Memory B cell (primary cell): ENCODE data around the gene TMPRSS11F.

Experiments
- ATAC-seq: fragments of 150-1000 bp; cut with Tn5 transposase; 2 replicates; pipeline ENCODE4 v1.10.0; 2021; ENCODE audit warnings: low read depth, mild to moderate bottlenecking, moderate library complexity
- DNase-seq, 2 donors: peaks; one replicate each; pipeline ENCODE4 v3.0.0; 2022; ENCODE audit warnings: low spot score in 2 of 2
- H3K27ac Mint-ChIP-seq: one replicate; pipeline ENCODE4 v1.8.0; 2022; ENCODE audit warnings: mild to moderate bottlenecking, moderate library complexity, mixed read lengths
- H3K27me3 Mint-ChIP-seq: one replicate; pipeline ENCODE4 v1.8.0; 2022; ENCODE audit warnings: mixed read lengths
- H3K36me3 Mint-ChIP-seq: one replicate; pipeline ENCODE4 v1.8.0; 2022; ENCODE audit warnings: mild to moderate bottlenecking, mixed read lengths
- H3K4me1 Mint-ChIP-seq: one replicate; pipeline ENCODE4 v1.8.0; 2022; ENCODE audit warnings: mixed read lengths
- H3K4me3 Mint-ChIP-seq: one replicate; pipeline ENCODE4 v1.8.0; 2022; ENCODE audit warnings: mild to moderate bottlenecking, moderate library complexity, mixed read lengths
- H3K9me3 Mint-ChIP-seq: one replicate; pipeline ENCODE4 v1.8.0; 2022; ENCODE audit warnings: mixed read lengths

The TMPRSS11F gene

DNA sequence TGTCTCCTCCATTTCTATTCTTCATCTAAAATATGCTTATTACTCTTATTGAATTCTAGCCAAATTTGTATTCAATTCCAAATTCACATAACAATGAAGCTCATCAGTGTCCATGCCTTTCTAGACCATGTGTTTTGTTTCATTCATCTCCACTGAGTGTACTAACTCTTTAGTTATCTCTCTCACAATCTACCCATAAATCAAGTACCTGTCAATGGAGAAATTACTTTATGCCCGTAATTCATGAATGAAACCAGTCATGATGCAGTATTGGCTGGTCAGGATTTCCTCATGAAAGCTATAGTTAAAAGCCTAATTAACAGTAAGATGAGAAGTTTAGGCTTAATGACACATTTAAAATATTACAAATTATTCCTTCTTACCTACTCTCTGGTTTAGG, 12.2 kb upstream of the TMPRSS11F start:
- Mint-ChIP-seq H3K27me3 (no peaks in the 10 kb centered on the region), H3K27ac (no peak overlapping the region), H3K4me1 (no peaks in the 10 kb centered on the region), H3K36me3 (no peaks in the 10 kb centered on the region), H3K4me3 (no peak overlapping the region), H3K9me3 (peaks cover 3% of the 10 kb centered on the region)
- ATAC-seq (no peak), DNase-seq (no peak)

GRCh38 chr4:68132342-68132741, 2.7 kb upstream of the TMPRSS11F start:
- no peak overlapping the region for H3K4me3 Mint-ChIP-seq
- H3K27ac Mint-ChIP-seq: no peak overlapping the region
- ATAC-seq (no peak), DNase-seq (no peak)
- peaks cover 5% of the 10 kb centered on the region for H3K9me3 Mint-ChIP-seq
- H3K4me1 Mint-ChIP-seq: no peaks in the 10 kb centered on the region
- no peaks in the 10 kb centered on the region for H3K36me3 Mint-ChIP-seq
- no peaks in the 10 kb centered on the region for H3K27me3 Mint-ChIP-seq

GRCh38 chr4:68124262-68124661, 5.4 kb downstream of the TMPRSS11F start:
- DNase-seq (no peak), ATAC-seq (no peak)
- Mint-ChIP-seq H3K36me3 (no peaks in the 10 kb centered on the region), H3K27ac (no peak overlapping the region), H3K9me3 (no peaks in the 10 kb centered on the region), H3K4me1 (no peaks in the 10 kb centered on the region), H3K27me3 (peaks cover 1% of the 10 kb centered on the region), H3K4me3 (no peak overlapping the region)

DNA sequence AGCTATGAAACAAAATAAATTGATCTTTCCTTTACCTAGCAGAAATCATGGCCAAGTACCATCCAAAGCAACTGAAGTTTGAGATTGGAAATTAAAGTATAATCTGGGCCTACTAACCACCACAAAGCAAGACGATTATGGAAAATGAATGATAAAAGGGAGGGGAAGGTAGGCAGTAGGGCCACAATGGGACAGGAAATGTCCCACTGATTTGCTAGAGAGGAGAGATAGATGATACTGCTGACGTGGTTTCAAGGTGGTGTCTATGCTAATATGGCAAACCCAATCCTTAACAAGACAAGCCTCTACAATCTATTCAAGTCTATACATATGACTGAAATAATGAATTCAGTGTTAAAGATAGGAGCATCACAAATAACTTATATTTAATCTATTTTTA, 6.1 kb downstream of the TMPRSS11F start:
- H3K27me3 Mint-ChIP-seq: peaks cover 1% of the 10 kb centered on the region
- no peak overlapping the region for H3K27ac Mint-ChIP-seq
- H3K4me1 Mint-ChIP-seq: no peaks in the 10 kb centered on the region
- DNase-seq (no peak), ATAC-seq (no peak)
- H3K36me3 Mint-ChIP-seq: no peaks in the 10 kb centered on the region
- no peaks in the 10 kb centered on the region for H3K9me3 Mint-ChIP-seq
- no peak overlapping the region for H3K4me3 Mint-ChIP-seq

- Mint-ChIP-seq H3K4me3 (no peak overlapping the region), H3K9me3 (peaks cover 2% of the 10 kb centered on the region), H3K4me1 (no peaks in the 10 kb centered on the region), H3K27me3 (peaks cover 1% of the 10 kb centered on the region), H3K27ac (no peak overlapping the region), H3K36me3 (no peaks in the 10 kb centered on the region)
- no peak for ATAC-seq
- DNase-seq: no peak
Observed at GRCh38 chr4:68119921-68120320, 9.7 kb downstream of the TMPRSS11F start.

DNA sequence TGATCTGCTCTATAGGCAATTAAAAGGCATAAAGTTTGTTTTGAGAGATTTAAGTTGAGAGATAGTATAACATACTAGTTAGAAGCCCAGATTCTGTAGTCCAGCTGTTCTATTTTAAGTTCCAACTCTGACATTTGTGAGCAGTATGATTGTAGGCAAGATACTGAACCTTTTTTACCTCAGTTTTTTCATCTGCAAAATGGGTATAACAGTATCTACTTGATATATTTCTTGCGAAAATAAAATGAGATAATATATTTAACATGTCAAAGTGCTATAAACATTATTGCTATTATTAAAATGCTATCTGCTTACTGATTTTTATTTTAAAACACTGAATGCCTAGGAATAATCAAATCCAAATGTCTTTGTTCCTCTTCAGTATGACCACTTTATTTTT, 19.2 kb downstream of the TMPRSS11F start:
- Mint-ChIP-seq H3K4me3 (no peak overlapping the region), H3K4me1 (no peaks in the 10 kb centered on the region), H3K36me3 (no peaks in the 10 kb centered on the region), H3K9me3 (peaks cover 1% of the 10 kb centered on the region), H3K27me3 (peaks cover 9% of the 10 kb centered on the region), H3K27ac (no peak overlapping the region)
- DNase-seq: no peak
- ATAC-seq: no peak

DNA sequence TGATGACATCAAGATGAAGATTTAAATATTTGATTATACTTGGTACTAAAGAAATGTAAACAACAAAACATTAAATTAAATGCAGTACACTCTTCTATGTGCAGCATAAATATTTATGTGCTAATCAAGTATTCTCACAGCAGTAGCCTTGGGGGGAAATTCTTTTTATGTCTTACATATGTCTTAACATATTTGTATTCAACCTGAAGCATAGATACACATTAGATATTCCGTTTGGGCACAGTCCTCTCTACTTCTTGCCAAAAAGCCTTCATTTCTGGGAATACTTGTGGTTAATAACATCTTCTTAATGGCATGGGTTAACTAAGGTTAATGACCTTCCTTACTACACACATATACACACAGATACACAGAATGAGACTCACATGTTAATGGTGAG, 19.8 kb downstream of the TMPRSS11F start:
- Mint-ChIP-seq H3K36me3 (no peaks in the 10 kb centered on the region), H3K27ac (no peak overlapping the region), H3K9me3 (peaks cover 1% of the 10 kb centered on the region), H3K4me3 (no peak overlapping the region), H3K27me3 (peaks cover 9% of the 10 kb centered on the region), H3K4me1 (no peaks in the 10 kb centered on the region)
- no peak for ATAC-seq
- no peak for DNase-seq

GRCh38 chr4:68082758-68083157, 46.9 kb downstream of the TMPRSS11F start:
- ATAC-seq (no peak), DNase-seq (no peak)
- Mint-ChIP-seq H3K36me3 (no peaks in the 10 kb centered on the region), H3K4me1 (no peaks in the 10 kb centered on the region), H3K27me3 (peaks cover 3% of the 10 kb centered on the region), H3K4me3 (no peak overlapping the region), H3K27ac (no peak overlapping the region), H3K9me3 (peaks cover 5% of the 10 kb centered on the region)

DNA sequence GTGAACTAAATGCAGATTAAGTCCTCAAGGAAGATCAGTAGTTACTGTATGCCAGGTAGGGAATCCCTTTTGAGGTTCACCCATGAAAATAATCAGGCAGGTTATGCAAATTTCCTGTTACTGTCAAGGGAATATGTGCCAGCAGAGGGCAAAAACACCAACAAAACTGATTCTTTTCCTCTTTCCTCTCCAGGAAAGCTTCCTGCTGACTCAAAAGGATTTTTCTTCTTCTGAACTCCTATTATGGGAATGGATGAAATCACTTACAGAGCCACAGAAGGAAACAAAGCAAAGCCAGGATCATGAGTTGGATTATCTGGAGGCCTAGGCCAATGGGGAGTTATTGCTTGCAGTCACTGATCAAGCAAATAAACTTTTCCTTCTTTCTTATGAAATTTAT, 49.7 kb downstream of the TMPRSS11F start:
- Mint-ChIP-seq H3K4me3 (no peak overlapping the region), H3K9me3 (no peaks in the 10 kb centered on the region), H3K27ac (no peak overlapping the region), H3K36me3 (no peaks in the 10 kb centered on the region), H3K27me3 (peaks cover 3% of the 10 kb centered on the region), H3K4me1 (no peaks in the 10 kb centered on the region)
- DNase-seq (no peak), ATAC-seq (no peak)

DNA sequence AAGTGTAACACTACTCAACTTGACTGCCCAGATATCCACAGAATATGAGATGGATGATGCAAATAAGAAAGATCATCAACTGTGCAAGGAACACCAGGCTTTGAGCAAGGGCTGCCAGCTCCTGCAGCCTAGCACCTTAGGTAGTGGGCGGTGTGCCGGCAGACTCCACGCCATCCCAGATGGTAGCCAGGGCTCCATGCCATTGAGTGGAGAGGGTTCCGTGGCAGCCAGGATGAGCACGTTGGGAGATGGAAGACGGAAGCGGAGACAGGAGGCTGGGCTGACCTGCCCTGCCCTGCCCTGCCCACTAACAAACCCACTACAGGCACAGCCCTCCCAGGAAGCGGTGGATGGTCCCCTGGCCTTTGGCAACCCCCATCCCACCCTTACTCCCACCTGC, 51.9 kb downstream of the TMPRSS11F start:
- no peaks in the 10 kb centered on the region for H3K4me1 Mint-ChIP-seq
- peaks cover 3% of the 10 kb centered on the region for H3K27me3 Mint-ChIP-seq
- no peak overlapping the region for H3K27ac Mint-ChIP-seq
- no peak for DNase-seq
- H3K9me3 Mint-ChIP-seq: no peaks in the 10 kb centered on the region
- H3K36me3 Mint-ChIP-seq: no peaks in the 10 kb centered on the region
- no peak for ATAC-seq
- H3K4me3 Mint-ChIP-seq: no peak overlapping the region

- no peak overlapping the region for H3K4me3 Mint-ChIP-seq
- H3K27me3 Mint-ChIP-seq: peaks cover under 1% of the 10 kb centered on the region
- H3K4me1 Mint-ChIP-seq: no peaks in the 10 kb centered on the region
- no peaks in the 10 kb centered on the region for H3K36me3 Mint-ChIP-seq
- no peak for ATAC-seq
- H3K9me3 Mint-ChIP-seq: no peaks in the 10 kb centered on the region
- H3K27ac Mint-ChIP-seq: no peak overlapping the region
- DNase-seq: no peak
Observed at GRCh38 chr4:68077301-68077700, 52.4 kb downstream of the TMPRSS11F start.

- no peaks in the 10 kb centered on the region for H3K4me1 Mint-ChIP-seq
- no peaks in the 10 kb centered on the region for H3K27me3 Mint-ChIP-seq
- H3K27ac Mint-ChIP-seq: no peak overlapping the region
- ATAC-seq: no peak
- no peaks in the 10 kb centered on the region for H3K36me3 Mint-ChIP-seq
- no peaks in the 10 kb centered on the region for H3K9me3 Mint-ChIP-seq
- no peak for DNase-seq
- no peak overlapping the region for H3K4me3 Mint-ChIP-seq
Observed at GRCh38 chr4:68076194-68076593, 53.5 kb downstream of the TMPRSS11F start.

- no peaks in the 10 kb centered on the region for H3K4me1 Mint-ChIP-seq
- H3K9me3 Mint-ChIP-seq: no peaks in the 10 kb centered on the region
- H3K27ac Mint-ChIP-seq: no peak overlapping the region
- no peak for DNase-seq
- H3K36me3 Mint-ChIP-seq: no peaks in the 10 kb centered on the region
- no peak overlapping the region for H3K4me3 Mint-ChIP-seq
- H3K27me3 Mint-ChIP-seq: no peaks in the 10 kb centered on the region
- ATAC-seq: no peak
Observed at GRCh38 chr4:68074397-68074796, 55.3 kb downstream of the TMPRSS11F start.

- Mint-ChIP-seq H3K4me3 (no peak overlapping the region), H3K36me3 (no peaks in the 10 kb centered on the region), H3K4me1 (no peaks in the 10 kb centered on the region), H3K9me3 (peaks cover under 1% of the 10 kb centered on the region), H3K27me3 (no peaks in the 10 kb centered on the region), H3K27ac (no peak overlapping the region)
- ATAC-seq (no peak), DNase-seq (no peak)
Observed at GRCh38 chr4:68070302-68070701, 59.4 kb downstream of the TMPRSS11F start.

- H3K27me3 Mint-ChIP-seq: no peaks in the 10 kb centered on the region
Observed at GRCh38 chr4:68062501-68062900, 67.2 kb downstream of the TMPRSS11F start.

GRCh38 chr4:68038272-68038671, 91.4 kb downstream of the TMPRSS11F start:
- Mint-ChIP-seq H3K27ac (no peak overlapping the region), H3K27me3 (no peaks in the 10 kb centered on the region), H3K4me3 (no peak overlapping the region), H3K4me1 (no peaks in the 10 kb centered on the region), H3K36me3 (no peaks in the 10 kb centered on the region), H3K9me3 (no peaks in the 10 kb centered on the region)
- DNase-seq (no peak), ATAC-seq (no peak)

More at GRCh38 chr4:68062501-68062900, 67.2 kb downstream of the TMPRSS11F start:
- Mint-ChIP-seq H3K4me1 (no peaks in the 10 kb centered on the region), H3K9me3 (peaks cover 2% of the 10 kb centered on the region), H3K27ac (no peak overlapping the region), H3K36me3 (no peaks in the 10 kb centered on the region), H3K4me3 (no peak overlapping the region)
- DNase-seq (no peak), ATAC-seq (no peak)
